Mammary microvascular endothelial cell (primary cell): ENCODE data around the gene NLRP6. TPM values are rescaled to one million over a fixed set of nuclear protein-coding genes. Genes with fewer than 3 reads are reported as not detected.

ENCODE experiments used
- total RNA-seq: library from RNA; depleted of rRNA; stranded (reverse); fragments of >200 nt; gene quantifications from 2 replicates; pipeline ENCODE4 v1.2.3, GENCODE V29; 2015

NLRP6 gene
- total RNA-seq = not detected in 2 replicates

GRCh38 chr11:278001-278951 lies at the start of gene NLRP6:
NLRP6 (plus strand) TSS chr11:278407; CDS start chr11:278570, 163 bp downstream.

GRCh38 chr11:235997-236773 lies 42.0 kb upstream of the NLRP6 start, which contains the start of gene SIRT3:
SIRT3 (minus strand) TSS chr11:236342; CDS start chr11:236328, 14 bp downstream.

GRCh38 chr11:236774-237767 lies 41.1 kb upstream of the NLRP6 start, which contains the start of gene PSMD13:
PSMD13 (plus strand) TSS chr11:236976; CDS start chr11:237050, 74 bp downstream.

GRCh38 chr11:288478-289397 lies 10.5 kb downstream of the NLRP6 start, which contains the start of gene PGGHG:
PGGHG (plus strand) TSS chr11:289126; CDS start chr11:289817, 691 bp downstream.

GRCh38 chr11:299081-299891 lies 21.1 kb downstream of the NLRP6 start, which contains the start of gene IFITM5:
IFITM5 (minus strand) TSS chr11:299526; CDS start chr11:299490, 36 bp downstream.

GRCh38 chr11:307766-308708 lies 29.8 kb downstream of the NLRP6 start, which contains the start of gene IFITM2:
IFITM2 (plus strand) TSS chr11:307816; CDS start chr11:308193, 377 bp downstream.

GRCh38 chr11:313787-314553 lies 35.8 kb downstream of the NLRP6 start, which contains the start of gene IFITM1:
IFITM1 (plus strand) TSS chr11:314040; CDS start chr11:314171, 131 bp downstream.

Other genes with a start within 250 kb of the NLRP6 start
- gene SCGB1C1, start 85.3 kb upstream of the NLRP6 start, total RNA-seq = not detected in 2 replicates
- gene BET1L, start 71.0 kb upstream of the NLRP6 start, total RNA-seq = 15.4 and 17.0 TPM in 2 replicates
- 109 and 164 TPM in 2 replicates for gene RIC8A, start 70.7 kb upstream of the NLRP6 start, total RNA-seq
- 6.3 and 8.7 TPM in 2 replicates for gene SIRT3, start 42.1 kb upstream of the NLRP6 start, total RNA-seq
- 204 and 227 TPM in 2 replicates for gene PSMD13, start 41.4 kb upstream of the NLRP6 start, total RNA-seq
- gene PGGHG, start 10.7 kb downstream of the NLRP6 start, total RNA-seq = 7.1 and 8.0 TPM in 2 replicates
- gene IFITM5, start 21.1 kb downstream of the NLRP6 start, total RNA-seq = not detected in 2 replicates
- gene IFITM2, start 29.4 kb downstream of the NLRP6 start, total RNA-seq = 230 and 259 TPM in 2 replicates
- 47.6 and 56.4 TPM in 2 replicates for gene IFITM1, start 35.6 kb downstream of the NLRP6 start, total RNA-seq
- 288 and 289 TPM in 2 replicates for gene IFITM3, start 42.5 kb downstream of the NLRP6 start, total RNA-seq
- gene B4GALNT4, start 91.1 kb downstream of the NLRP6 start, total RNA-seq = 0.05 TPM in 1 of 2 replicates, not detected in the other
- 1.6 and 2.6 TPM in 2 replicates for gene PKP3, start 115.8 kb downstream of the NLRP6 start, total RNA-seq
- gene SIGIRR, start 136.6 kb downstream of the NLRP6 start, total RNA-seq = 48.3 and 58.3 TPM in 2 replicates
- gene ANO9, start 163.6 kb downstream of the NLRP6 start, total RNA-seq = 0.20 and 0.89 TPM in 2 replicates
- gene PTDSS2, start 171.9 kb downstream of the NLRP6 start, total RNA-seq = 33.6 and 52.3 TPM in 2 replicates
- gene RNH1, start 228.8 kb downstream of the NLRP6 start, total RNA-seq = 308 and 315 TPM in 2 replicates